ENCODE results near the gene FRS3.

FRS3 gene

DNA sequence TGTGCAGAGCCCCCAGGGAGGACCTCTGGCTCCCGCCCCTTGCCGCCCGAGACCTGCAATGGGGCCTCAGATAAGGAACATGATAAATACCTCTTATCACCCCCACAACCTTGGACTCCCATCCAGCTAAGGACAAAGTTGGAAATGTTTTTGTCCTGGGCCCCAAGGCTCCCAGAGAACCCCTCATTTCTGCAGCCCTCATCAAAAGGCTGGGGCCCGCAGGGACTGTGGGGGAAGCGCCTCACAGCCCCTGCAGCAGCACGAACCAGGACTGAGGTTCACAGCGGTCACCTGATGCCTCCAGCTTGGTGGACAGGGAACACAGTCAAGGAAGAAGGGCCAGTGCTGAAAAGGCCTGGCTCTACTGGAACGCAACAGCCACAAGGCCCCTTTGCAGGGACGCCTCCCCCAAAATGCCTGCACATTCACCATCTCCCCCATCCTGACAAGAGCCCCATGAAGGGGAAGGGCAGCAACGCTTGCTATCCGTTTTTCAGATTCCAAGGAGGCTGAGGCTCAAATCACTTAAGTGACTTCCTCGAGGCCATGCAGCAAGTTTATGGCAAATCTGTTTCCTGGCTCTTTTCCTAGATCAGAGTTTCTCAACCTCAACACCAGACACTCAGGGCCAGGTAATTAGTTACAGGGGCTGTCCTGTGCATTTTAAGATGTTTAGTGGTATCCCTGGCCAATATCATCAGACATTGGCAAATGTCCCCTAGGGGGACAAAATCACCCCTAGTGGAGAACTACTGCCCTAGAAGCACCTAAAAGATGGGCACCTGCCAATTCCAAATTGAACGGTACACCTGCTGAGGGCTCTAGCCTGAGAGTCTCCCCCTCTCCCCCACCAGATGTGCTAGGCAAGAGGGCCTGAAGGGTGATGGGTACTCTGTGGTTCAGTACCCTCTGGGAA is 54.9 kb downstream of the FRS3 start:
- DNase-seq = no peak

GRCh38 chr6:41724228-41724580 is 55.5 kb downstream of the FRS3 start:
- no peak for DNase-seq

- no peak for DNase-seq
Measured at GRCh38 chr6:41723530-41724227, 56.0 kb downstream of the FRS3 start.

- no peak for DNase-seq
Measured at GRCh38 chr6:41722969-41723529, 56.7 kb downstream of the FRS3 start.

GRCh38 chr6:41721414-41721813 is 58.3 kb downstream of the FRS3 start:
- no peak for DNase-seq

GRCh38 chr6:41720783-41721182 is 58.9 kb downstream of the FRS3 start:
- no peak for DNase-seq

GRCh38 chr6:41720262-41720620 is 59.5 kb downstream of the FRS3 start:
- DNase-seq = no peak

Measured in activated CD8-positive, alpha-beta memory T cell treated with anti-CD3 and anti-CD28 coated beads for 24 hours (primary cell).